Measurements from ENCODE around the gene COBL.
"Not testable (repeated sequence)": the region's sequence is repeated elsewhere in the genome, so short reads cannot be mapped to it uniquely, and the experiment has no call there.

COBL gene

DNA sequence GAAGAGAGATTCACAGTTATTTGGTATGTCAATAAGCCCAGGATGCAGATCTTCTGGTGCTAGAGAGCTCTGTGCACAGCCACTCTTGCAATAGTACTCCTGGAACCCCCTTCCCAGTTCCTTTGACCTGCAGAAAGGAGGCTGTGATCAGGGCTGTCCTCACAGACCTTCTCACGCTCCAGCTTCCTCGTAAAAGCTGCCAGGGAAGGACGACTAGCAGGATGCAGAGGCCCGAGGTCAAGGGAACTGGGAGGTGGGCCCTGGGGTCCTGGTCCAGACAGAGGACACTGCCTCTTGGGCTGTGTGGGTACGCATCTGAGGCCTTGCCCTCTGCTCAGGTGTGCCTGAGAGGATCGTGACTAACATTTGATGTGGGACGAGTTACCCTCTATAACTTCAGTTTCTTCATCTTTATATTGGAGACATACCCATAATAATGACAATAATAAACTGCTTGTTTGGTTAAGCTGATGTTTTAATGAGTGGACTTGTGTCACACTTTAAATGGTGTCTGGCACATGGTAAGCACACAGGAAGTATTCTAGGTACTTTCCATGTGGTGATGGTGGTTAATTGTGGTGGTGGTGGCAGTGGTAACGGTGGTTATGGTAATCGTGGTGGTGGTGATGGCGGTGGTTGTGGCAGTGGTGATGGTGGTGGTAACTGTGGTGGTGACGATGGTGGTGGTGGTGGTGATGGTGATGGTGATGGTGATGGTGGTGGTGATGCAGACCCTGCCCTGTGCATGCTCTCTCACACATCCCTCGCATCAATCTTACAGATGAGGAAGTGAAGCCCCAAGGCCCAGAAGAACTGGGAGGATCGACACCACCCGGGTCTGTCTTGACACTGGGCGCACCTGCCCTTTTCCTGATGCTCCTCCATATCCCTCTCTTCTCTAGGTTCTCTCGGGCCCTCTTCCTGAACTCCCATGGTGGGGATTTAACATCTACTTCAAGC lies 298.8 kb downstream of the COBL start:
- no peak for DNase-seq

DNA sequence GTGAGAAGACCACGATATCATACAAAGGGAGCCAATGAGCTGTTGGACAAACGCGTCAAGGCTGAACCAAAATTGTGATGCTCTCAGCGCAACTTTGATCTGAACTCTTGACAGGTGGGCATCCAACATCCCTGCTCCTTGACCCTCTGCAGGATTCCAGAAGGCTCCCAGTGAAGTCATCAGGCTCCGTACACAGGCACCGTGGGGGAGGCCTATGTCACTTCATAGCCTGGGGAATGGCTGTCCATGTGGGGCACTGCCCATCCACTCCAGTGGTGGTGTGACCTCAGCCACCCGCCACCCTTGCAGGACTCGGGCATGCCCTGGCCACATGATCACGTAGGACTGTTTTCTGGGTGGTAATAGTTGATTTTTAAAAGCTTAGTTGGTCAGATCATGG lies 300.1 kb downstream of the COBL start:
- DNase-seq, result no peak

DNA sequence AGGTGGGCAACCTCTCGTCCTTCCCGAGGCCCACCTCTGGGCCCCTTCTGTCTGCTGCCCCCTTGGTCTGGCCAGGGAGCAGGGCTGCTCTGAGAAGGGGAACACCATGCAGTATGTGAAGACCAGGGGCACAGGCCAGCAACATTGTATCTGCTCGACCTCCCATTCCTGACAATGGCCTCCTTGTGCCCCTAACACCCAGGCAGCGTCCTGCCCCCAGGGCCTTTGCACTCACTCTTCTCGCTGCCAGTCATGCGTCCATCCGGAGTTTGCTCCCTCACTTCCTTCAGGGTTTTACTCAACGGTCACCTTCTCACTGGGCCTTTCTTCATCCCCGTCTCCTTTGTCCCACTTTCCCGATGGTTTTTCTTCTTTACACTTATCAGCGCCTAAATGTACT lies 301.0 kb downstream of the COBL start:
- no peak for DNase-seq

DNA sequence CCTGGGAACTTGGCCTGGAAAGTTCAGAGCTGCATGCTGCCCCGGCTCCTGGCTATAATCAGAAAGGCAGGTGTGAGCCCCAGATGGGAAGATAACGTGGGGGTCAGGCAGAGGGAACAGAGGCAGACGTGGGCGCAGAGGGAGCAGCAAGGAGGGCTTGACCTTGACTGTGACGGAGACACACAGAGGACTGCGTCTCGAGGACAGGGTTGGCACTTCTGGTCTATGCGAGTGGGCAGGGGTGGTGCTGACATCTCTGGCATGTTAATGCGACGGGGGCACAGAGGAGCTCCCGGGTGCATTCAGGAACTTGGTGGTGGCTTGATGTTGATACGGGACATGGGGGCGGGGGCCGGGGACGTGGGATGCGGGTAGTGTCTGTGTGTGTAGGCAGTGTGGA lies 301.8 kb downstream of the COBL start:
- no peak for DNase-seq

DNA sequence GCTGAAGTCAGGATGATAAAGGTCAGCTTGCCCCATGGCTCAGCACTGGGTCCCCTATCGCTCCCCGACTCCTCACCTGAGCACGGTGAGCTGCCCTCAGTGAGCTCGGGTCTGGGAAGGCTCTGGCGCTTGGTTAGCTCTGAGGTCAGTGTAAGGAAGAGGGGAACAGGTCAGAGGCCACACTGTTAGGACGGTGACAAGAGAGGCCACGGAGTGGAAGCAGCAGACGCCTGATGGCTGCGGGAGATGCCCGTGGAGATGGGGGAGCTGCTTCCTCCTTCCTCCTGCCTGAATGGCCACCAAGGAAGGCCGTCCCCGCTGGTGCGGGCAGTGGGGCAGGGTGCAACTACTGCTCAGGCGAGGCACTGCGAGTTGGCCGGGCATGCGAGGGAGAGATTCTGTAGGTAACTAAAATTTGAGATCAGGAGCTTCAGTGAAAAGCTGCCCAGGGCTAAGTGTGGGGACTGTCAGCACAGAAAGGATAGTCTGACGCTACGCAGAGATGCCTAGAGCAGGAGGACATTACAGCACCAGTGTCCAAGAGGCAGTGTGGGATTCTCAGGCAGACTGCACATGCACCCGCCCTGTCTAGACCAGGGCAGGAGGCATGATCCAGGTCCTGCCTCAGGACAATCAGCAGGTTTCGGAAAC lies 302.6 kb downstream of the COBL start:
- no peak for DNase-seq

DNA sequence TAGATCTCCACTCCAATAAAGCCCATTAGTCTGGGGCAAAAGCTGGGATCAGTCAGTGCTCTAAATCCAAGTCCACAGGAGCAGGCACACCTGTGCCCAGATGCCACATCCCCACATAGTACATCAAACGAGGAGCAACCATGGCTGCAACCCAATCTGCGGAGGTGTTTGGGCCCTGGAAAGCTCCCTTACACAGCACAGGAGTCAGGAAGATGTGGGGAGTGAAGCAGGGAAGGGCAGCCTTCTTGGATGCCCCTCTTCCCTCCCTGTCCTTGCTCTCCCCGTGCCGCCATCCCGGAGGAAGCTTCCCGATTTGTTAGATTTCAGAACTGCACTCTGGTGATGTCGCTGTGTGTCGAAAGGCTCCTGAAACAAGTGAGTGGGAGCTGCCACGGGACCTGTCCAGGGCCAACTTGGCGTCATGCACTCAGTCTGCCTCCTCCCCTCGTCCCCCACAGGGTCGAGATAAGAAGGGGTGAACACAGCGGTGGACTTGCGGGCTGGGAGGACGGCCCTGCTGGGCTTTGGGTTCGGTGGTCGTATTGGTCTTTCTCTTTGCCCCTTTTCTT lies 303.3 kb downstream of the COBL start:
- no peak for DNase-seq

DNA sequence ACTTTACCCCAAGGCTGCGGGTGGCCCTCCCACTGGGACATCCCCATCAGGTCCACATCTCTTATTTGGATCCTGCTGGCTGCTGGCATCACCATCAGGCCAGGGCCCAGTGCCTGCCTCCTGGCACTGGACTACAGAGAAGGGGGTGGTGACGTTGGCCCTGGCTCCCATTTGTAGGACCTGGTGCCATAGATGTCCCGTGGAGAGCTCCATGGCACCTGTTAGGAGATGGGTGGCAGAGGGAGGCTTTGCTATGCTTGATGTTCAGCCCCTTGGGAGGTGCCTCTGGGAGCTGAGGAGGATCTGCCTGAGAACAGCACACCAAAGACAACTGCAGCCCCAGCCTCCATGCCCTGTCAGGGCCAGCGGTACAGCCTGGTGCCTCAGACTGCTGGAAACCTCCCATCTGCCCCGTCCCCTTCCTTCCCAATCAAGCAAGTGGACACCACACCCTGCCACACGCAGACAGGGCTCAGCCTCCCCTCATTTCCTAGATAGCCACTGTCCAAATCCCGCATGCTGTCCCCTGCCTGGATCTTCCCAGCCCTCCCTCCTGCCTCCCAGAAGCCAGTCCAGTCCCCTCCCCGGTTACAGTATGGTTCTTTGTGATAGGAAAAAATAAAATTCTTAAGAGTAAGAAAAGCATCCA lies 303.9 kb downstream of the COBL start:
- DNase-seq, result no peak

DNA sequence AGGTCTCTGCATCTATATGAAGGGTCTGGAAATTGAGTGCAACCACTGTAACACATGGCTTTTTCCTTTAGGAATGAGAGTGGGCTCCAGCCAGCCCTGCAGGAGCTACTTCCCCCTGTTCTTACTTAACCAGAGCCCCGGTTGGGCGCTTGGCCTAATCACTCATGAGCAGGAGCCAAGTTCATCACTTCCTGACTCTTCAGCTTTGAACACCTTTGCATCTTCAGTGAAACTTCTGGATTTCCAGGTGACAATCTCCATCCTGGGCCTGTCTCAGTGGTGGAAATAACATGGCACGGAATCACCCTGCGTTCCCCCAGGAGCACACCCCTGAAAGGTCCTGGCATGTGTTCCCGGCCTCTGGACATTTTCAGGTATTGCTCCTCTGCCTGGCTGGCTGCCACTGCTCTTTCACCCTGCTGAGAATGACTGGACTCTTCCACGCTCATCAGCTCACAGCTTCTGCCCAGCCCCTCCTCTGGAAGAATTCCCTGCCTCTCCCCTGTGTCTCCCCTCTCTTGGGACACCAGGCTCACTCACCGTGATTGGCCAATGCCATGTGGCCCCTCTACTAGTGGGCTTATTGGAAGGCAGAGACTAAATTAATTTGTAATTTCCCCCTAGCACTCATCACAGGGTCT lies 304.8 kb downstream of the COBL start:
- DNase-seq, result peak; percentile 31

DNA sequence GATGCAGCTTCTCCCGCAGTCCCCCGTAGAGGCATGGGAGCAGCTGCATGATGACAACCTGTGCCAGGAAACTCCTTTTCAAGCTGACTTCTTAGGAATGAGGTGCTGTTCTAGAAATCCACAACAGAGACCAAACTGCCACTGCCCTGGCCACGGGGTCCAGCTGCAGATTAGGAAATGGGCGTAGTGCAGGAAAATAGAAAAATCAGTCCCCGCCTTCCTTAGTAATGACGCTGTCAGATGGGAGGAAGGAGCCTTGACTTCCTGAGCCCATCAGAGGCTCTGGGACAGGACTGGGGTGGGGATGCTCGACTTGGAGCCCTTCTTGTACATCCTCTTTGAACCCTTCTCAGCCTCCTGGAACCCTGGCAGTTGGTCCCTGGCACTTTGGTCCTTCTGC lies 306.1 kb downstream of the COBL start:
- DNase-seq, result no peak

DNA sequence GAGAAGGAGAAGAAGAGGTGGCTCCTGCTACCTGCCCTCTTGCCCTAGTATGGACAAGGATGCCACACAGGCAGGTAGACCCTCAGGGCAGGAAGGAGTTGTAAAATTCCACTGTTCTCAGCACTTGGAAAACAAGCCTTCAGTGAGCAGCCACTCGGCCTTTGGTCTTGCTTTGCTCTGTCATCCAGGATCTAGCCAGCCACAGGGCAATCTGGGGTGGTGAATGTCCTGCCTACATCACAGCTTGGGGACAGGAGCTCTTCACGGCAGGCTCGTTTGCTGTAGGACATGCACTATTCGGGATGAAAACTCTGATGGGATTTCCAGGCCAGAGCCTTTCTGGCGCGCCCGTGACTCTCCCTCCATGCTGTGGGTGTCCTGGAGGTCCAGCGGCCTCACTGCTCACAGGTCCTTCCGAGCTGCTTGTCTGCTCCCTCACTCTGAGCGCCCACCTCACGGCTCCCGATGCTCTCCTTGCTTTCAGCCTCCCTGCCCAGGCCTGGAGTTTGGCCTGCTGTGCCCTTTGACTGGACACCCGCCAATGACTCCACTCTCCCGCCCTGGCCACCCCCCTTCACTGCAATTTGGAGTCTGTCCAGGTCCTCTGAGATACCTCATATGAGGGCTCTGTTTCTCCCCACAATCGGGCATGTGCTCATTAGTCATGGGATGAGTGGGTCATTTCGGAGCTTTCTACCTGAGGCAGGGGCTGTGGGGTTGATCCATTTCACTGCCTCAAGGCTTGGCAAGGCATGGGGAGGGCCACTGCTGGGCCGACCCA lies 306.7 kb downstream of the COBL start:
- no peak for DNase-seq

DNA sequence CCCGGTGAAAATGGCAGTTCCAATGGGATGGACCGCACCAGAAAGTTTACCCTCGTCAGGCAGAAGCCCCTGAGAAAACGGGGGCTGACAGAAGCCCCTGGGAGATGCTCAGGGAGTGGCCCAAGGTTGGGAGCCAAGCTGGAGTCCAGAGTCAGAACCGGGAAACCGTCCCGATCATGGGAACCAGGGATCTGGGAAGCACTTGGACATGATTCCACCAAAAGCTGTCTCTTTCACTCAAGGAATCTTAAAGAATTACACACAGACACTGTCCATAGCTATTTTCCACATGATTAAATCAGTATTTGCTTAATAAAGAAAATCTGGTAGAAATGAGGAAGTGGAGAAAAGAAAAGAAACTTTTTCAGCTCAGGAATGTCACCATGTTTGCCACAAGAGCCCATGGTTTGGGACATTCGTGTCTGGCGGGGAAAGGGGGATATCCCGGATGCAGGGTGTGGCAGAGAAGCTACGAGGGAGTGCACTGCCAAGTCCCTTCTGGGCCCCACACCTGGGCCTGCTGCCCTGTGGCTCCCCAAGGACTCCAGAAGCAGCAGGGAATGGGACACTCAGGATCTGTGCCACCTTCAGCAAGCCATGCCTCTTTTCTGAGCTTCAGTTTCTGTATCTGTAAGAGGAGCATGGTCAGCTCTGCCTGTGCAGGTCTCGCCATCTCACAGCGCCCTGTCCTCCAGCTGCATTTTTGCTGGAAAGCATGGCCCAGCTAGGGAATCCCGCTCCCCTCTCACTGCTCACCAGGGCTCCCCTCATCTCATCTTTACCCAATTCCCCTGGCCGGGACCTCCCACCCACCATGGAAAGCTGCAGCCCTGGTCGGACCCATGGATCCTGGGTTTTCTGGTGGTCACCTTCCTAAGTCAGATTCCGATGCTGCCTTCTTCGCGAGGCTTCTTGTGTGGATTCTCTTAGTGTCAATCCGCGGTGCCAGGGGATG lies 308.8 kb downstream of the COBL start:
- DNase-seq, result no peak

DNA sequence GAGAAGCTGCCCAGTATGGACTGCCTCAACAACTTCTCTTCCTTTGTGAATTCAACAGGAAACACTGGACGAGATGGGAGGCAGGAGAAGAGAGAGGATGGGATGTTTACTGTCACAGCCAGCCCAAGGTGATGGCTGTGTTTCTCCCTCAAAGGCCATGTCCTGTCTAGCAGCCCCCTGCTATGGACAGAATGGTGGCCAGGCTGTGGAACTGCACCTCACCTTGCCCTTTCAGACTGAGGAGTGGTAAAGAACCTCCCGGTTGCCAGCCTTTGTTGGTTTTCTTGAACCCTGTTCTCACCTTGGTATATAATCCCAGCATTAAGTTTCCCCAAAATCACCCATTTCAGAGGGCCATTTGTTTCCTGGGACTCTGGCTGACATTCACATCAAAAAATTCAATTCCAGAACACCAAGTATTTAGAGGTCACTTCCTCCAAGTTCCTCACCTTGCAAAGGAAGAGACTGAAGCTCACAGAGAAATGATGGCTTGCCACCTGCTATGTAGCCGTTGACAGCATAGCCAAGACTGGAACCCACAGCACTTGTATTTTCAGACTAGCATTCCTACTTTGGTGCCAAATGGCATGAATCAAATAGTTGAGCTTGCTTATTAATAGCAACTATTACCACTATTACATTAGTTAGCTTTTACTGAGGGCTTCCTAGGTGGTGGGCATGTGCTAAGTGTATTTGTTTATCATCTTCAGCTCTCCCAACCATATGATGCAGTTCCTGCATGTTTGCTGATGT lies 309.9 kb downstream of the COBL start:
- no peak for DNase-seq

DNA sequence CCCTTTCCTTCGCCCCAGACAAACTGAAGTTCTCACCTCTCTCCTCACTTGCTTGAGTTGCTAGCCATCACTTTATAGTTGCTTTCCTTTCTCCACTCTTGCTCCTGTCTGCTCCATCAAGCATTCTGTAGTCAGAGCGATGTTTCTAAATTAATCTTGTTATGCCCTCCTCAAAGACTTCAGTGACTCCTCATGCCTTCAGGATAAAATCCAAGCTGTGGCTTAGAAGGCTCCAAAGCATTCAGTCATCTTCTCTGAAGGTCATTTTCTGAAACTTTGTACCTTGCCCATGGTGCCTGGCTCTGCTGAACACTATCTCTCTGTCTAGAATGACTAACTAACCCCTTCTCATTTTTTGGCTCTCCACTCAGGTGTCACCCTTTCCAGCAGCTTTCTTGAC lies 311.5 kb downstream of the COBL start:
- DNase-seq, result no peak

DNA sequence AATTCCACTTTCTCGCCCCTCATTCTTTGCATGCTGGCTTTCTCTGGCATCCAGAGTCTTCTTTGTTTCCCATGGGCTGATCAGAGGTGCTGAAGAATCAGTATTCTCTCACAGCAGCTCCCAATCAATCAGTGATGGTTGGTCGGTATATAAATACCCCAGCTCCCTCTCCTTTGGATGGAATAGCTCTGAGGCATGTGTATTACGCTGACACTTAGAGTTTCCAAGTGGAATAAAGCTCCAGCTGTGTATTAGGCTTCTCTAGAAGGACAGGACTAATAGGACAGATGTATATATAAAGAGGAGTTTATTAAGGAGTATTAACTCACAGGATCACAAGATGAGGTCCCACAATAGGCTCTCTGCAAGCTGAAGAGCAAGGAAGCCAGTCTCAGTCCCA lies 315.7 kb downstream of the COBL start:
- peak; percentile 52 for DNase-seq

DNA sequence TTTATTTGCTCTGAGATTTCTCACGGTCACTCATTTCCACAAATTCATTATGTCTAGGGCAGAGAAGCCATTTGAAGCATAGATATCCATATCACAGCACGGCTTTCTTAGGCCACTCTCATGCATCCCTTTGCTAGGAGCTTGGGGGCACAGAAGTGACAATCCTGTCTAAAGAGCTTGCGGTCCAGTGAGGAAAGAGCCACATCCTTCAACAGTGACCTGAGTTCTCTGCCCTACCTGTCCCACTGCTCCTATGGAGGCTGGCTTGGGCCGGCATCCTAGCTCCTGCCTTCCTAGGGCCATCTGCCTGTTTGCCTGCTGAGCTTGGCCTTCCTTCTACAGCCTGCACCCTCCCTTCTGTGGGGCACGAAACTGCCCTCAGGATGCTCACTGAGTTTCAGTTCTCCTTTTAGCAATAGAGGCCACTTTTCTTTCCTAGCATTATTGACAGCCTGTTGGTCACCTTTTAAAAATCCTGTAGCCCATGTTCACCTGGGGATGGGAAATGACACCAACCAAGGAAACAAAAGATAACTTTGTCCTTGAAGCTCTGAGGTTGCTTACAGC lies 321.8 kb downstream of the COBL start:
- DNase-seq, result no peak

DNA sequence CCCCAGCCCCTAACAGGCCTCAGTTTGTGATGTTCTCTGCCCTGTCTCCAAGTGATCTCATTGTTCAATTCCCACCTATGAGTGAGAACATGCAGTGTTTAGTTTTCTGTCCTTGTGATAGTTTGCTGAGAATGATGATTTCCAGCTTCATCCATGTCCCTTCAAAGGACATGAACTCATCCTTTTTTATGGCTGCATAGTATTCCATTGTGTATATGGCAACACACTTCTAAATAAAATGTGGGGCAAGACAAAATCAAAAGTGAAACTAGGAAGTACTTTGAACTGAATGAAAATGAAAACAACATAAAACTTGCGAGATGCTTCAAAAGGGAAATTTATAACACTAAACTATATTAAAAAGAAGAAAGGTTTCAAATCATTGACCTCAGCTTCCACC lies 326.4 kb downstream of the COBL start:
- DNase-seq, result not testable (repeated sequence)

DNA sequence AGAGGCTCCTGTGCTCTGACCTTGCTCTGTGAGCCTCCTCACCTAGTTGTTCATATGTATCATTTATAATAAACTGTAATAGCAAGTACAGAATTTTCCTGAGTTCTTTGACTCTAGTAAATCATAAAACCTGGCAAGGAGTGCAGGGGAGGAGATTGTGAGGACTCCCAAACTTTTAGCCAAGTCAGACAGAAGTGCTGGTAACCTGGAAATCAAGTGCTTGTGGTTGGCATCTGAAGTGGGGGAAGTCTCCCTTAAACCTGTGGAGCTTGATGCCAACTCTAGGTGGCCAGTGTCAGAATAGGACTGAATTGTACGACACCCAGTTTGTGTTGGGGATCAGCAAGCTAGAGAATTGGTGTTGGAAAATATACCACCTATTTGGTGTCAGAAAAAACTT lies 327.6 kb downstream of the COBL start:
- DNase-seq, result no peak

DNA sequence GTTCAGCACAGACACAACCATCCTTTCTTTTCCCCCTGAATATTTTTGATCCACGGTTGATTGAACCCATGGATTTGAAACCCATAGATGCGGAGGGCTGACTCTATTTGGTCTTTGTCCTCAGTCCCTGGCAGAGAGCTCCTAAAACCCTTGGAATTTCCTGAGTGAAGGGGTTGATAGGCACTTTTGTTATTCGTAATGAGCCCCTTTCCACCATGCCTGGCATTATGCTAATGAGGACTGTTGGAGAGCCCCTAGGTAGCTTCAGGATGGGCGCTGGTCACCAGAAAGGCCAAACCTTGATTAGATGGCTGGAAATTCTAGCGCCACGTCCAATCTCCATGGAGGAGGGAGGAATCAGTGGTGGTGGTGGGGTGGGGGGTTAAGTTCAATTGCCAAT lies 328.1 kb downstream of the COBL start:
- DNase-seq, result no peak

DNA sequence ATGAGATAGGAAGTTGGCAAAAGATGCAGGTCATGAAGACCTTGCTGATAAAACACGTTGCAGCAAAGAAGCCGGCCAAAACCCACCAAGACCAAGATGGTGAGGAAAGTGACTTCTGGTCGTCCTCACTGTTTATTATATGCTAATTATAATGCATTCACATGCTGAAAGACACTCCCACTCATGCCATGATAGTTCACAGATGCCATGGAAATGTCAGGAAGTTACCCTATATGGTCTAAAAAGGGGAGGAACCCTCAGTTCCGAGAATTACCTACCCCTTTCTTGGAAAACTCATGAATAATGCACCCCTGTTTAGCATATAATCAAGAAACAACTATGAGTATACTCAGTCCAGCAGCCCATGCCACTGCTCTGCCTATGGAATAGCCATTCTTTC lies 331.5 kb downstream of the COBL start:
- no peak for DNase-seq

DNA sequence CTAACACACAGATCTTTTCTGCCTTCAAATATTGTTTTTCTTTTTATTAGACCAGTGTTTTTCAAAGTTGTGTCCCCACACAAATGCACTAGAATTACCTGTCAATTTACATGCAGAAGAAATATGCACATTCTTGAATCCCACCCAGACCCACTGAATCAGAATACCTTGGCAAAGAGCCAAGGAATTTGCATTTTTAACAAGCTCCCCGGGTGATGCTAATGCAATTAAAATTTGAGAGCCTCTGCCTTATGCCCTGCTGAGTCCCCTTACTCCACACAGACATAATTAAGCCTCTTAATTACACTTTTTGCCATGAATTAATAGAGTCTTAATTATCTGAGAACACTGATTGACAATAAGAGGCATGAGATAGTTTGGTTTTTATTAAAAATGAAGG lies 332.8 kb downstream of the COBL start:
- DNase-seq, result peak; percentile 53

All from NCI-H69 (cell line).